Endometrial microvascular endothelial cells (primary cell): ENCODE results near the gene FTCD. TPM values are rescaled to one million over a fixed set of nuclear protein-coding genes. Genes with fewer than 3 reads are reported as not detected.
"Not testable (repeated sequence)": the region's sequence is repeated elsewhere in the genome, so short reads cannot be mapped to it uniquely, and the experiment has no call there.

Experiments used
- in situ Hi-C: cut with HindIII; loops from 2 replicates; pipeline ENCODE4 v1.10.0; 2017; ENCODE audit warnings: low sequenced_read_pairs, low pct_unique_long_range_greater_than_20kb; ENCODE audit errors: inconsistent ontology term
- total RNA-seq: library from RNA; depleted of rRNA; stranded (reverse); fragments of >200 nt; gene quantifications from one replicate; pipeline ENCODE4 v1.2.3, GENCODE V29; 2015; ENCODE audit errors: inconsistent ontology term

The FTCD gene
- total RNA-seq, 1 donor from 2014 or later: not detected

- in situ Hi-C loops: no loop called here
Observed at GRCh38 chr21:46157987-46158451, 2.6 kb upstream of the FTCD start.

DNA sequence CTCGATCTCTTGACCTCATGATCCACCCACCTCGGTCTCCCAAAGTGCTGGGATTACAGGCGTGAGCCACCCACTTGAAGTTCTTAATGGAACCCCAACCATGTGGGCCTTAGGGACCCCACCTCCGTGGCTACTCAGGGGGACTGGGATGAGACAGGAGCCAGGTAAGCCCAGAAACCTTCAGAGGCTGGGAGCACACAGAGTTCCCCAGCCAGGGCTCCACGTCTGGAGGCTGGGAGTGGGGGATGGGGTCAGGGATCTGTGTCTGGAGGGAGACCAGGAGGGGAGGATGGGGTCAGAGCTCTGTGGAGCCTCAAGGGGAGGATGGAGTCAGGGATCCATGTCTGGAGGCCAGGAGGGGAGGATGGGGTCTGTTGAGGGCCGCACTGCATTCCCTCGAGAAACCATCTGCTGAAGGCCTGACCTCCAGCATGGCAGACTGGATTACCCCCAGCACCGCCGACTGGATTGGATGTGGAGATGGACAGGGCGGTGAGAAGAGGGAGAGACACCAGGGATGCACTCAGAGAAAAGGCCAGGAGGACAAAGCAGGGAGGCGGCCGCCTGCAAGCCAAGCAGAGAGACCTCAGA is 2.1 kb upstream of the FTCD start:
- in situ Hi-C loops: no loop called here

DNA sequence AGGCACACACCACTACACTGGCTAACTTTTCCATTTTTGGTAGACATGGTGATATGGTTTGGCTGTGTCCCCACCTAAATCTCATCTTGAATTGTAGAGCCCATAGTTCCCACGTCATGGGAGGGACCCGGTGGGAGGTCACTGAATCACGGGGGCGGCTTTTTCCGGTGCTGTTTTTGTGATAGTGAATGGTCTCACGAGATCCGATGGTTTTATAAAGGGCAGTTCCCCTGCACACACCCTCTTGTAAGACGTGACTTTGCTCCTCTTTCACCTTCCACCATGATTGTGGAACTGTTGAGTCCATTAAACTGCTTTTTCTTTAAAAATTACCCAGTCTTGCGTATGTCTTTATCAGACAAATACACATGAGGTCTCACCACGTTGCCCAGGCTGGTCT is 1.3 kb upstream of the FTCD start:
- in situ Hi-C loops: no loop called here

DNA sequence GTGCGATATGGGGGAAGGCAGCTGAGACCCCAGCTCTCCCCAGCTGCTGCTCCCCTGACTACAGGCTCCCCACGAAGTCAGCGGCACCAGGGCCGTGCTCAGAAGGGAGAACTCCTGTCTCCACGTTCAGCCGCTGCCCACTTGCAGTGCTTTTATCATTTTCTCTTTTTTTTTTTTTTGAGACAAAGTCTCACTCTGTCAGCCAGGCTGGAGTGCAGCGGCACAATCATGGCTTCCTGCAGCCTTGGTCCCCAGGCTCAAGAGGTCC is 933 bp upstream of the FTCD start:
- in situ Hi-C loops: no loop called here

- in situ Hi-C loops: no loop called here
Observed at GRCh38 chr21:46154955-46155513, 345 bp downstream of the FTCD start.

GRCh38 chr21:46154155-46154954 is 1.0 kb downstream of the FTCD start:
- in situ Hi-C loops: no loop called here

- in situ Hi-C loops: no loop called here
Observed at GRCh38 chr21:46153247-46154154, 1.9 kb downstream of the FTCD start.

- in situ Hi-C loops: no loop called here
Observed at GRCh38 chr21:46152927-46153246, 2.5 kb downstream of the FTCD start.

DNA sequence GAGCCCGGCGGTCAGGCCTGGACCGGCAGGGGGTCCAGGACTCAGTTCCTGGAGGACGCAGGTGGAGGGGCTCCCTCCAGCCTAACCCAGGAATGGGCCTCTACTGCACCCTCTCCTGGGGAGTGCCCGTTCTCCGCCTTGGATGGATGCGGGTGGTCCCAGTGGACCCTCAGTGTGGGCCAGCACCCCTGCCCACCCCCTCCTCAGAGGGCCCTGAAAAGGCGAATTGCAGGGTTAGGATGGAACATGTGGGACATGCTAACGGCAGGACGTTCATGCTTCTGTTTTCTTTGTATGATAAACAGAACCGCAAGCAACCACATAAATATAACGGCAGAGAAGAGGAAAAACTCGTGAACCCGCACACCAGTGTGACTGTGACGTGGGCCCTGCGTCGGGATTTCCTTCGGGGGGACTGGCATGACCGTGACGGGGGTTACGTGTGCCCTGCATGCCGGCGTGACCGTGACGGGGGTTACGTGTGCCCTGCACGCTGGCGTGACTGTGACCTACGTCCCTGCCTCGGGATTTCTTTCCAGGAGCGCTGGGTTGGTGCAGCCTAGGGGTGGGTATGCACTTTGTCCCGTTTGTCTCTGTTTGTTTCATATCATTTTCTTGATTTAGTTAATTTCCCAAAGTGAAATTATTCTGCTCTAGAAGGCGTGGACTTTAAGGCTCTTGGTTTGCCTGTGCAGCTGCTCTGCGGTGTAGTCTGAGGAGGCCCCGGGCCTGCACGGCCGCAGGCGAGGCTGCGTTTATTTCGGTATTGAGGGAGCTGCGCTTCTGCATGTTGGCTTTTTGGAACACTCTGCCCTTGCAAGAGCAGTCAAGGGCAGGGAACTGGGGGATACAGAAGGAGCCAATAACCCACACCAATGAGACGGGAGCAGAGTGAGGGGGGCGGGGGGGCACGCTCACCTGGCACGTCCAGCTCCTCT is 3.1 kb downstream of the FTCD start:
- in situ Hi-C loops: no loop called here

DNA sequence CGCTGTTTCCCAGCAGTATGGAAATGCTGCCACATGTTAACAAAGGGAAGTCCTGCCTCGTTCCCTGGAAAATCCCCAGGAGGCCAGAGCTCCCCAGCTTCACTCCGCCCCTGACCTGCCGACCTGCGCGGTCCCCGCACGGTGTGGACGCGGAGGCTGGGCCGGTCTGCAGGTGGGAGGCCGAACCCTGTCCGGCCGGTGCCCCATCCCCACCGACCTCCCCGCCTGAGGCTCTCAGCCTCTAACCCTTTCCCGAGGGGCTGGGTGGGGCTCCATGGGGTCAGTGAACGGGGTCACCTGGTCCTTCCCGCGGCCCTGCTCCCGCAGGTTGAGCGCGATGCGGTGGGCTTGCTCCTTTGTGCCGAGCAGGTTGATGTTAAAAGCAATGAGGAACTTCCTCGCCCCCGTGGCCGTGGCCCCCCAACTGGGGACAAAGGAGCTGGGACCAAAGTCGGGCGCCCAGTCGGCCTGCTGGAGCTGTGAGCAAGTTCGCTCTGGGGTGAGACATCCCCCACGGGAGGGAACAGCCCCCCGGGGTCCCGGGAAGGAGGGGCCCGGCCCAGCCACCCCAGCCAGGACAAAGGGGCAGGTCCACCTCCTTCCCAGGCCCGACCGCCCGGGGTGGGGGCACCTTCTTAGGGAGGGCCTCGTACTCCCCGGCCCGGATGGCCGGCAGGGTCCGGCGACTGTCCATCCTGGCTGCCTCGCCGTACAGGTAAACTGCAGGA is 4.0 kb downstream of the FTCD start:
- in situ Hi-C loops: no loop called here

DNA sequence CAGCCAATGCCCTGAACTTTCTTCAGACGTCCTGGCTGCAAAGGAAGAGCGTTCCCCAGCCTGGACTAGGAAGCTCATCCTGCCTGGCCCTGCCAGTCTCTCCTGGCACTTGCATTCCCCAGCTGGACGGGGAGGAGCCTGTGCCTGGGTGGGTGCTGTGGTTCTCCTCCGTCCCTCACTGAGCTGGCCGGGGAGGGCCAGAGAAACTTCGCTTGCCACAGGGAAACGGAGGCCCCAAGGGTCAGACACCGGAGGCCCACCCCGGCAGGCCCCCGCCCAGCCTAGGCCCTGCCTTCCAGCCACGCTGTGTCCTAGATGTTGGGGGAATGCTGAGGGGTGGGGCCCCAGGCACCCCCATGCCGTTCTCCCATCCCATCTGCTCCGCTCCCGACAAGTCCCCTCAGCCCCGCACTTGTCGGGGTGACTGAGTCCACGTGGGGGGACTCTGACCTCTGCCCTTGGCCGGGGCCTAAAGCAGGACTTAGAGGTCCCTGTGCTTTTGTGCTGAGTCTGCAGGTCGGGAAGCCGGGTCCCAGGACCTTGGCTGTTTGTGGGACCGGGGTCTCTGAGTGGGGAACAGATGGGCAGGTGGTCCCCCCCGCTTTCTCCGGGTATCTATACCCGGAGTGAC is 4.8 kb downstream of the FTCD start:
- in situ Hi-C loops: no loop called here

GRCh38 chr21:46150073-46150472 is 5.3 kb downstream of the FTCD start:
- in situ Hi-C loops: no loop called here

DNA sequence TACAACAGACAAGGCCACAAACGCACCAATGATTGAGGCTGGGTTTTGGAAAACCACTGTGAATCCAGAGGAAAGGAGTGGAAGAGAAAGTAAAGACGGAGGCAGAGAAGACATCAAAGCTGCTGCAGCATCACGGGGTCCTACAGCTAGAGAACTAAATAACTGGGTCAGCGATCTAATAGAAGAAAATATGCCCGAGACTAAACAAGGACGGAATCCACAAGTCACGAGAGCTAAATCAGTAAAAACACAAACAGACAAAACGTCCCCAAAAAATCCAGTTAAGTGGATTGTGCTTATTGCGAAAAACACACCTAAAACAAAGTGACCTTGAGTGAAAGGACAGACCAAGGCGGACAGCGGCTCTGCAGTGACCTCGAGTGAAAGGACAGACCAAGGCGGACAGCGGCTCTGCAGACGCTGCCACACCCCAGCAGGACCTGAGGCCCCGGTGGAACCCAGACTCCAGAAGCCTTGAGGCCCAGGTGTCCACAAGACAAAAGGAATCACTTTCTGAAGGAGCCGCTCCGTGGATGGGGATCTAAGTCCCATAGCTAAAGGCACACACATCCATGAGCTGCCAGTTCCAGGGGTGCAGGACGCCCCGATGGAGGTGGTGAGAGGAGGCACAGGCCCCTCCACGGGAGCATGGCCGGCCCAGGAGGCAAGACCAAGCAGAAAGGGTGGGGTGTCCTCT is 6.0 kb downstream of the FTCD start:
- in situ Hi-C loops: no loop called here

GRCh38 chr21:46148106-46148505 is 7.3 kb downstream of the FTCD start:
- in situ Hi-C loops: no loop called here

- in situ Hi-C loops: not testable (repeated sequence)
Observed at GRCh38 chr21:46147429-46147828, 8.0 kb downstream of the FTCD start.

DNA sequence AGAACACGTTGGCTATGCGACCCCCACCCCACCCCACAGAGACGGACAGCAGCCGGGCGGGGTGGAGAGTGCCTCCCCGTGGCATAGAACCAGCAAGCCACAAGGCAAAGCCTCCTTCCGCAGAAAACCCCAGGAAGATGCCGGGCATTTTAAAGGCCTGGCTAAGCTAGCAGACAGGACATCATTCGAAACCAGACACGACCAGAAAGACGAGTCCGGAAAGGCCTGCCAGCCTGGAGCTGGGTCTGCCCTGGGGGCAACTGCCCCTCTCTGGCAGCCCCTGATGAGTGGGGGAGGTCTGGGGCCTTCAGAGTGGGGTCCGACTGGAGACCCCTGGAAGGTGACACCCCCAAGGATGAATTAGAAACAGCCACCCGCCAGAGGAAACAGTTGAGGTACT is 8.5 kb downstream of the FTCD start:
- in situ Hi-C loops: no loop called here
